Muscle of leg (tissue), 11 donors: Measurements from ENCODE around the gene CPLANE2. TPM values are rescaled to one million over a fixed set of nuclear protein-coding genes. Genes with fewer than 3 reads are reported as not detected.
"Not testable (repeated sequence)": the region's sequence is repeated elsewhere in the genome, so short reads cannot be mapped to it uniquely, and the experiment has no call there.

Source experiments
- DNase-seq: peaks from one replicate; pipeline ENCODE4 v3.0.0; 2013
- H3K27ac ChIP-seq: one replicate; pipeline ENCODE4 v1.5.1; 2013; ENCODE audit warnings: mild to moderate bottlenecking, low read length, control low read depth
- H3K27me3 ChIP-seq: one replicate; pipeline ENCODE4 v1.6.1; 2013; ENCODE audit warnings: low read length; ENCODE audit not compliant: control insufficient read depth, insufficient read depth
- H3K36me3 ChIP-seq: one replicate; pipeline ENCODE4 v1.6.1; 2013; ENCODE audit warnings: low read length; ENCODE audit not compliant: control insufficient read depth, insufficient read depth
- H3K4me1 ChIP-seq: one replicate; pipeline ENCODE4 v1.6.1; 2013; ENCODE audit warnings: low read length; ENCODE audit not compliant: control insufficient read depth, insufficient read depth
- H3K4me3 ChIP-seq: one replicate; pipeline ENCODE4 v1.5.1; 2013; ENCODE audit warnings: low read length, control low read depth
- H3K9me3 ChIP-seq: replicated peaks from 2 replicates; pipeline ENCODE4 v1.6.1; 2013; ENCODE audit warnings: low read depth, low read length; ENCODE audit not compliant: control insufficient read depth
- WGBS: methylation state at CpG from one replicate; pipeline ENCODE4 v1.1.5; 2013; ENCODE audit warnings: missing lambda C conversion rate; ENCODE audit not compliant: insufficient coverage; 5-methylcytosine and 5-hydroxymethylcytosine counted together
- polyA plus RNA-seq, 8 donors: library from polyadenylated mRNA; unstranded; fragments of 120-200 nt; gene quantifications; one replicate each; pipeline versions ENCODE4 v1.2.1 to v1.2.3, GENCODE V29; 2013; ENCODE audit warnings: inconsistent platforms in 1 of 8, low replicate concordance in 1 of 8; ENCODE audit not compliant: insufficient read length in 8 of 8, insufficient read depth in 1 of 8
- total RNA-seq: library from RNA; stranded (reverse); fragments of 120-200 nt; gene quantifications from one replicate; pipeline ENCODE4 v1.2.4, GENCODE V29; 2013

CPLANE2 gene
- total and polyA plus RNA-seq, 9 donors, result 1.7 to 3.4 (median 2.8) TPM

GRCh38 chr1:16204634-16205333 lies 32.2 kb downstream of the CPLANE2 start:
- 77% methylated on average over 7 of the region's 12 CpGs for WGBS
- no peak overlapping the region for H3K27ac ChIP-seq
- DNase-seq, result no peak
- H3K27me3 ChIP-seq, result no peaks in the 10 kb centered on the region
- H3K9me3 ChIP-seq, result no peaks in the 10 kb centered on the region
- H3K4me1 ChIP-seq, result peaks cover 14% of the 10 kb centered on the region
- peaks cover 3% of the 10 kb centered on the region for H3K36me3 ChIP-seq
- no peak overlapping the region for H3K4me3 ChIP-seq

GRCh38 chr1:16204216-16204615 lies 32.8 kb downstream of the CPLANE2 start:
- peaks cover 3% of the 10 kb centered on the region for H3K36me3 ChIP-seq
- peaks cover 11% of the 10 kb centered on the region for H3K4me1 ChIP-seq
- no peaks in the 10 kb centered on the region for H3K9me3 ChIP-seq
- H3K4me3 ChIP-seq, result no peak overlapping the region
- no peak overlapping the region for H3K27ac ChIP-seq
- WGBS, result no CpG with 5 or more reads among the region's 2 CpGs
- no peaks in the 10 kb centered on the region for H3K27me3 ChIP-seq
- DNase-seq, result no peak

DNA sequence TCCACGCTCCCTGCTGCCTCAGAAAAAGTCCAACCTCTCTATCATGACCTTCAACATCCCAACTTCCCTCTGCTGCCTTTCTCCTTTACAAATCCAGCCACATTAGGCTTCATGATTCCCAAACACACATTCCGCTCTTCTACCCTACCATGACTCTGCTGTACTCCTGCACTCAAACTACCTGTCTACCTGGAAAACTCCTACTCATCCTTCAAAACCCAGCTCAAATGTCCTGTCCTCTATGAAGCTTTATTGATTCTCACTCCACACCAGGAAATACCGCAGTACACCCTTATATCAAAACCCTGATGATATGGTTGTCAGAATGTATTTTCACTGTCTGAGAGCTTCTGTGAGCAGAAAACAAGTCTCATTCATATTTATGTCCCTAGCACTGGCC lies 33.4 kb downstream of the CPLANE2 start:
- Histone ChIP-seq H3K4me3 (no peak overlapping the region), H3K27me3 (no peaks in the 10 kb centered on the region), H3K36me3 (peaks cover 3% of the 10 kb centered on the region), H3K9me3 (no peaks in the 10 kb centered on the region), H3K27ac (no peak overlapping the region), H3K4me1 (peaks cover 11% of the 10 kb centered on the region)
- 57% methylated on average over 2 of the region's 3 CpGs for WGBS
- DNase-seq, result no peak

DNA sequence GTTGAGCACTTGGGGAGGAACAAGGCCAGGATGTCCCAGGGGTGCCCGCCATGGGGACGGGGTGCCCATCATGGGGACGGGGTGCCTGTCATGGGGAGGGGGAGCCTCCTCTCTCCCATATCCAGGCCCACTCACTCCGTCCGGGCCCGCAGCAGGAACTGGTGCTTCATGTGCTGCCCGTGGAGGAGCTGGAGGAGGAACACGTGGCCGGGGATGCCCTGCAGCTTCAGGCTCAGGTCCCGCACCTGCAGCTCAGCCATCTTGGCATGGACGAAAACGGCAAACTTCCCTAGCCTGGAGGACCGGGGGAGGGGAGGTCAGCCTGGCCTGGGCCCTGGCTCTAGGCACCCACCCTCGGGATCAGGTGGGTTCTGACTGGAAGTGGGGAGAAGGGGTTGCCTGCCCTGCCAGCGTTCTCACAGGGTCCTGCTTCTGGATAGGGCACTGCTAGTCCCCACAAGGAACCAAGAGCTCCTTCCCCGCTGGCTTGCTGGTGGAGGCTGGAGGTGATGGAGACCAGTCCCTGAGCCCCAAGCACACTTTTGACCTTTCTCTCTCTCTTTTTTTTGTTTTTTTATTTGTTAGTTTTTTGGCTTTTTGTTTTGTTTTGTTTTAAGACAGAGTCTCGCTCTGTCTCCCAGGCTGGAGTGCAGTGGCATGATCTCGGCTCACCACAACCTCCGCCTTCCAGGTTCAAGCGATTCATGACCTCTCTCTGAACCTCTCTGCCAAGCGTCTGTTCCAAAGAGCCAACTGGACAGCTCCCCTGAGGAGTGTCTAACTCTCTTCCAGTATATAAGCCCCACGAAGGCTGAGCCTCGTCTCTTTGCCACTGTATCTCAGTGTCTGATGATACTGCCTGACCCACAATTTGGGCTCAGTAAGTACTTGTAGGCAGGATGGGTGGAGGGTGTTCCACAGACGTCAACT lies 34.4 kb downstream of the CPLANE2 start:
- H3K9me3 ChIP-seq, result no peaks in the 10 kb centered on the region

DNA sequence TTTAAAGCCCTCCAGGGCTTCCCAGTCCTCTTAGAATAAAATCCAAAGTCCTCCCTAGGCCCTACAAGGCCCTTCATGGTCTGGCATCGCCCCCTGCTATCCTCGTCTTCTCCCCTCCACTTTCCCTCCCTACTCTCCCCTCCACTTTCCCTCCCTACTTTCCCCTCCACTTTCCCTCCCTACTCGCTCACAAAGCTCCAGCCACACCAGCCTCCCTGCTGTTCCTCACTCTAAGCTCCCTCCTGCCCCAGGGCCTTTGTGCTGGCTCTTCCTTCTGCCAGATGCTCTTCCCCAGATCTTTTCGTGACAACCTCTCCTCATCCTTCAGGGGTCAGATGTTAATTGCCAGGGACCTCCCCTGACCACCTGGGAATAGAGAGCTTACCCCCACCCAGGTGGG lies 37.3 kb downstream of the CPLANE2 start:
- Histone ChIP-seq H3K27ac (no peak overlapping the region), H3K9me3 (no peaks in the 10 kb centered on the region), H3K27me3 (no peaks in the 10 kb centered on the region), H3K4me3 (no peak overlapping the region), H3K4me1 (no peaks in the 10 kb centered on the region), H3K36me3 (peaks cover 3% of the 10 kb centered on the region)
- DNase-seq, result no peak
- 86% methylated on average over 4 of the region's 4 CpGs for WGBS

More for the DNA sequence above, 34.4 kb downstream of the CPLANE2 start:
- Histone ChIP-seq H3K27me3 (no peaks in the 10 kb centered on the region), H3K36me3 (peaks cover 3% of the 10 kb centered on the region), H3K4me1 (peaks cover 9% of the 10 kb centered on the region), H3K4me3 (no peak overlapping the region), H3K27ac (no peak overlapping the region)
- WGBS, result 71% methylated on average over 11 of the region's 24 CpGs
- no peak for DNase-seq

- Histone ChIP-seq H3K27ac (no peak overlapping the region), H3K36me3 (peaks cover 1% of the 10 kb centered on the region), H3K27me3 (no peaks in the 10 kb centered on the region), H3K4me1 (no peaks in the 10 kb centered on the region), H3K9me3 (no peaks in the 10 kb centered on the region), H3K4me3 (no peak overlapping the region)
- WGBS, result no CpG with 5 or more reads among the region's 1 CpG
- DNase-seq, result no peak
Observed at GRCh38 chr1:16199157-16199501, 37.9 kb downstream of the CPLANE2 start.

DNA sequence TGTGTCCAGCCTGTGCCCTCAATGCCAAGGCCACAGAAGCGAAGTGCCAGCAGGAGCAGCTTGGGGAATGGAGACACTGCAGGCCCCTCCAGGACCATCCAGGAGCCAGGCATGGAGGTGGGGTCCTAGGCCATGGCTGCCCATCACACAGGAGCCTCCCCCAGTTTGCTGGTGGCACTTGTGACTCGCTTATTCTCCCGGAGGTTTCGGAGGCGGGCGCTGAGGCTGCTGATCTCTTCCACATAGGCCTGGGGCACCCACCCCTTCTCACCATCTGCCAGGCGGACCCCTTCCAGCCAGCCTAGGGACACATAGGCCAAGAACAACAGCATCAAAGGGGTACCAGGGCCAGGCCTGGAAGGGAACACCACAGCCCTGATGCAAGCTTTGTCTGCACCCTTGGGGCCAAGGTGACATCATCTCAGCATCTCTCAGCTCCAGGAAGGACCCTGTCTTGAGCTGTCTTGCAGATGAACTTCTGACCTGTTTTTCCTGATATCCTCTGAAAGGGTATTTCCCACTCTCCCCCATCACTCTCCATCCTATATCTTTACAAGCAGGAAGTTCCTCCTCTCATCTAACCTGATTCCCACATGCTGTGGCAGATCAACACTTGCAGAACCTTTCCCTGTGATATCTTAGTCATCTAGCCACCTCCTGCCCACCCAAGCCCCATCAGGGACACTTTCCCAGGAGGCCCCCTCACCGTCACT lies 38.4 kb downstream of the CPLANE2 start:
- Histone ChIP-seq H3K9me3 (no peaks in the 10 kb centered on the region), H3K36me3 (no peaks in the 10 kb centered on the region), H3K4me3 (no peak overlapping the region), H3K27ac (no peak overlapping the region), H3K27me3 (no peaks in the 10 kb centered on the region), H3K4me1 (no peaks in the 10 kb centered on the region)
- DNase-seq, result no peak
- WGBS, result 90% methylated on average over 8 of the region's 8 CpGs

- Histone ChIP-seq H3K27me3 (no peaks in the 10 kb centered on the region), H3K4me1 (peaks cover 4% of the 10 kb centered on the region), H3K4me3 (no peak overlapping the region), H3K27ac (no peak overlapping the region), H3K36me3 (no peaks in the 10 kb centered on the region), H3K9me3 (no peaks in the 10 kb centered on the region)
- no CpG with 5 or more reads among the region's 3 CpGs for WGBS
- DNase-seq, result no peak
Observed at GRCh38 chr1:16196874-16197273, 40.1 kb downstream of the CPLANE2 start.

DNA sequence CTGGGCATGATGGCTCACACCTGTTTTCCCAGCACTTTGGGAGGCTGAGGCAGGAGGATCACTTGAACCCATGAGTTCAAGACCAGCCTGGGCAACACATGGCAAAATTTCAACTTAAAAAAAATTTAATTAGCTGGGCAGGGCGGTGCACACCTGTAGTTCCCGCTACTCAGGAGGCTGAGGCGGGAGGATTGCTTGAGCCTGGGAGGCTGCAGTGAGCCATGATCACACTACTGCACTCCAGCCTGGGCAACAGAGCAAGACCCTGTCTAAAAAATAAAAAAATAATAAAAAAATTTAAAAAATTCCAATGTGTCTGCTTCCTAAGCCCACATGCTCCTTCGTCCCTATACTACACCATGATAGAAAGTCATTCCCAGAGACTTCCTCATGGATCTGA lies 40.8 kb downstream of the CPLANE2 start:
- DNase-seq, H3K36me3 ChIP-seq, H3K4me1 ChIP-seq, H3K27me3 ChIP-seq, H3K9me3 ChIP-seq, H3K4me3 ChIP-seq, H3K27ac ChIP-seq: not testable (repeated sequence)
- 70% methylated on average over 2 of the region's 4 CpGs for WGBS

GRCh38 chr1:16195518-16195905 lies 41.5 kb downstream of the CPLANE2 start:
- 86% methylated on average over 1 of the region's 7 CpGs for WGBS
- Histone ChIP-seq H3K27ac (no peak overlapping the region), H3K9me3 (no peaks in the 10 kb centered on the region)

More at GRCh38 chr1:16195518-16195905, 41.5 kb downstream of the CPLANE2 start:
- DNase-seq, result no peak
- Histone ChIP-seq H3K27me3 (no peaks in the 10 kb centered on the region), H3K36me3 (no peaks in the 10 kb centered on the region), H3K4me1 (peaks cover 10% of the 10 kb centered on the region), H3K4me3 (no peak overlapping the region)
